RWPE2 (cell line): ENCODE results near the gene SELENOH.

Experiments used
- ATAC-seq: fragments of 200-7000 bp; cut with Tn5 transposase; 3 replicates; pipeline ENCODE4 v1.9.1; 2021; ENCODE audit warnings: low read depth
- DNase-seq: peaks from one replicate; pipeline ENCODE4 v3.0.0-alpha.2; 2020; ENCODE audit warnings: low spot score
- H3K27ac ChIP-seq: fragments of 450-650 bp; 2 replicates; pipeline ENCODE4 v1.5.1; 2017; ENCODE audit warnings: mild to moderate bottlenecking; ENCODE audit not compliant: poor library complexity, severe bottlenecking
- H3K27me3 ChIP-seq: fragments of 250-450 bp; sonication (Bioruptor Pico); 2 replicates; pipeline ENCODE4 v1.5.1; 2021; ENCODE audit warnings: mild to moderate bottlenecking, moderate library complexity; ENCODE audit not compliant: insufficient read depth, poor library complexity, severe bottlenecking
- H3K36me3 ChIP-seq: fragments of 250-450 bp; sonication (Bioruptor Pico); 2 replicates; pipeline ENCODE4 v1.5.1; 2020; ENCODE audit warnings: low read depth, mild to moderate bottlenecking, moderate library complexity
- H3K4me1 ChIP-seq: fragments of 250-450 bp; sonication (Bioruptor Pico); 2 replicates; pipeline ENCODE4 v1.5.1; 2021; ENCODE audit warnings: mild to moderate bottlenecking, moderate library complexity; ENCODE audit not compliant: insufficient read depth, poor library complexity, severe bottlenecking
- H3K4me3 ChIP-seq: fragments of 250-450 bp; sonication (Bioruptor Pico); 2 replicates; pipeline ENCODE4 v1.5.1; 2021; ENCODE audit warnings: mild to moderate bottlenecking, moderate library complexity; ENCODE audit not compliant: severe bottlenecking
- H3K9me3 ChIP-seq: fragments of 250-450 bp; sonication (Bioruptor Pico); 2 replicates; pipeline ENCODE4 v1.5.1; 2021; ENCODE audit warnings: mild to moderate bottlenecking, moderate library complexity; ENCODE audit not compliant: severe bottlenecking
- TF ChIP-seq, protein P1 (sequence below): fragments of 450-650 bp; IDR thresholded peaks from one replicate; pipeline ENCODE4 v1.5.1; 2017; ENCODE audit warnings: mild to moderate bottlenecking, moderate library complexity; ENCODE audit not compliant: poor library complexity, severe bottlenecking

The SELENOH gene, protein sequence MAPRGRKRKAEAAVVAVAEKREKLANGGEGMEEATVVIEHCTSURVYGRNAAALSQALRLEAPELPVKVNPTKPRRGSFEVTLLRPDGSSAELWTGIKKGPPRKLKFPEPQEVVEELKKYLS

DNA sequence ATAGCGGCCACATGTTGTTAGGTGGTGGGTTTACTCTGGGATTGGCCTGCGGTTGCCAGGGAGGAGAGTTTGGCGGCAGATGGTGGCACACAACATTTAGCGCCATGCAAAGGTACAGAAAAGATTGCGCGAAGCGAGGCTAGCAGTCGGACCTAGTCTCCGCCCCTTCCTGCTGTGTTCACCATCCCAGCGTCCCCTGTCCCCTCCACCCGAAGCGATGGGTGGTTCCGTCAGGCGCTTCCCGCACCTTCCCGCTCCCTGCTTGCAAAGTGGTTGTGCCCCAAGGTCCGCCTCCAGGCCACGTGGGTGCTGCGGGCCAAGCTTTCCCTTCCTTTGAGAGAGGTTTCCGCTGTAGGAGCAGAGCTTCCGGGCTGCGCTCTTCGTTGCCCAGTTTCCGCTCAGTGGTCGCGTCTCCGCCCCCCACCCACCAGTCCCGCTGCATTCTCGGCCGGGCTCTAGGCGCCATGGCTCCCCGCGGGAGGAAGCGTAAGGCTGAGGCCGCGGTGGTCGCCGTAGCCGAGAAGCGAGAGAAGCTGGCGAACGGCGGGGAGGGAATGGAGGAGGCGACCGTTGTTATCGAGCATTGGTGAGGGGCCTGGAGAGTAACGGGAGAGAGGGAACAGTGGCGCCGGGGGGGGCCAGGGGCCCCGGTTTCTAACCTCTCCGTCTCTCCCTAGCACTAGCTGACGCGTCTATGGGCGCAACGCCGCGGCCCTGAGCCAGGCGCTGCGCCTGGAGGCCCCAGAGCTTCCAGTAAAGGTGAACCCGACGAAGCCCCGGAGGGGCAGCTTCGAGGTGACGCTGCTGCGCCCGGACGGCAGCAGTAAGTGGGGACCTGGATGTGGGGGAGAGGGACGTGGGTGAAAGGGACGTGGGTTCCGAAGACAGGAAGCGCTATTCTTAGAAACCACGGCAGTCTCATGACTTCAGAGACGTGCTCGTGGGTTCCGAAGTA, at the start of gene SELENOH:
Gene SELENOH, plus strand, starts transcription at position 360 of the 955 bp plus-strand sequence. Its CDS starts 105 bp downstream, at position 465.
- TF ChIP-seq, protein P1, sequence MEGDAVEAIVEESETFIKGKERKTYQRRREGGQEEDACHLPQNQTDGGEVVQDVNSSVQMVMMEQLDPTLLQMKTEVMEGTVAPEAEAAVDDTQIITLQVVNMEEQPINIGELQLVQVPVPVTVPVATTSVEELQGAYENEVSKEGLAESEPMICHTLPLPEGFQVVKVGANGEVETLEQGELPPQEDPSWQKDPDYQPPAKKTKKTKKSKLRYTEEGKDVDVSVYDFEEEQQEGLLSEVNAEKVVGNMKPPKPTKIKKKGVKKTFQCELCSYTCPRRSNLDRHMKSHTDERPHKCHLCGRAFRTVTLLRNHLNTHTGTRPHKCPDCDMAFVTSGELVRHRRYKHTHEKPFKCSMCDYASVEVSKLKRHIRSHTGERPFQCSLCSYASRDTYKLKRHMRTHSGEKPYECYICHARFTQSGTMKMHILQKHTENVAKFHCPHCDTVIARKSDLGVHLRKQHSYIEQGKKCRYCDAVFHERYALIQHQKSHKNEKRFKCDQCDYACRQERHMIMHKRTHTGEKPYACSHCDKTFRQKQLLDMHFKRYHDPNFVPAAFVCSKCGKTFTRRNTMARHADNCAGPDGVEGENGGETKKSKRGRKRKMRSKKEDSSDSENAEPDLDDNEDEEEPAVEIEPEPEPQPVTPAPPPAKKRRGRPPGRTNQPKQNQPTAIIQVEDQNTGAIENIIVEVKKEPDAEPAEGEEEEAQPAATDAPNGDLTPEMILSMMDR, result no peak
- ATAC-seq, result peak; percentile 95

DNA sequence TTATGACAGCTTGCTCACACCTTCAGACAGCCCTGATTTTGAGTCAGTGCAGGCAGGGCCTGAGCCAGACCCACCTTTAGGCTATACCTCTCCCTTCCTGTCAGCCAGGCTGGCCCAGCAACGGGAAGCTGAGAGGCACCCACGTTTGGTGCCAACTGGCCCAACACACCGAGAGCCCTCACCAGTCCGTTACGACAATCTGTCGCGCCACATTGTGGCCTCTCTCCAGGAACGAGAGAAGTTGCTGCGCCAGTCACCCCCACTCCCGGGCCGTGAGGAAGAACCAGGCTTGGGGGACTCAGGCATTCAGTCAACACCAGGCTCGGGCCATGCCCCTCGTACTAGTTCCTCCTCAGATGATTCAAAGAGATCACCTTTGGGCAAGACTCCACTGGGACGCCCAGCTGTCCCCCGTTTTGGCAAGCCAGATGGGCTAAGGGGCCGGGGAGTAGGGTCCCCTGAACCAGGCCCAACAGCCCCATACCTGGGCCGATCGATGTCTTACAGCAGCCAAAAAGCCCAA, 42.4 kb upstream of the SELENOH start:
- H3K27me3 ChIP-seq, result no peaks in the 10 kb centered on the region
- TF ChIP-seq, protein P1, result no peak
- H3K36me3 ChIP-seq, result peaks cover 85% of the 10 kb centered on the region
- no peak overlapping the region for H3K4me3 ChIP-seq
- DNase-seq (no peak), ATAC-seq (peak; percentile 35; the same call in 2 of the 3 replicates)
- no peak overlapping the region for H3K27ac ChIP-seq
- H3K4me1 ChIP-seq, result no peaks in the 10 kb centered on the region
- H3K9me3 ChIP-seq, result no peaks in the 10 kb centered on the region

More for the DNA sequence above, at the start of gene SELENOH:
- Histone ChIP-seq H3K4me1 (peaks cover 5% of the 10 kb centered on the region), H3K36me3 (peaks cover 54% of the 10 kb centered on the region), H3K27ac (peak within 1 kb of the TSS; percentile 73), H3K27me3 (no peaks in the 10 kb centered on the region), H3K4me3 (peak within 1 kb of the TSS; percentile 79), H3K9me3 (no peaks in the 10 kb centered on the region)
- peak; percentile 96 for DNase-seq

DNA sequence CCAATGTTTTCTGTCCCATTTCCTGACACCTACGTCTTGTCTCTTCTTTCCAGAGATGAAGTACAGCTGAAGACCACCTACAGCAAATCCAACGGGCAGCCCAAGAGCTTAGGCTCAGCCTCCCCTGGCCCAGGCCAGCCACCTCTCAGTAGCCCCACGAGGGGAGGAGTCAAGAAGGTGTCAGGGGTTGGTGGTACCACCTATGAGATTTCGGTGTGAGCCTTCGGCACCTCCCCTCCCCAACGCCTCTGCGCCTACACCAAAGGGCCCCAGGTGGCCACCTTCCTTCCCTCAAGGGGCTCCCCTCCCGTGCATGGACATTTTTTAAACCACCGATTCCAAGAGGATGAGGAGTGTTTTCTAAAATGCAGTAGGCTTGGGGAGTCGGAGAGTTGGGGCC, 41.5 kb upstream of the SELENOH start:
- Histone ChIP-seq H3K4me1 (no peaks in the 10 kb centered on the region), H3K36me3 (peaks cover 84% of the 10 kb centered on the region), H3K27ac (no peak overlapping the region), H3K4me3 (no peak overlapping the region), H3K27me3 (no peaks in the 10 kb centered on the region), H3K9me3 (no peaks in the 10 kb centered on the region)
- DNase-seq (no peak), ATAC-seq (no peak)
- TF ChIP-seq, protein P1, result no peak

DNA sequence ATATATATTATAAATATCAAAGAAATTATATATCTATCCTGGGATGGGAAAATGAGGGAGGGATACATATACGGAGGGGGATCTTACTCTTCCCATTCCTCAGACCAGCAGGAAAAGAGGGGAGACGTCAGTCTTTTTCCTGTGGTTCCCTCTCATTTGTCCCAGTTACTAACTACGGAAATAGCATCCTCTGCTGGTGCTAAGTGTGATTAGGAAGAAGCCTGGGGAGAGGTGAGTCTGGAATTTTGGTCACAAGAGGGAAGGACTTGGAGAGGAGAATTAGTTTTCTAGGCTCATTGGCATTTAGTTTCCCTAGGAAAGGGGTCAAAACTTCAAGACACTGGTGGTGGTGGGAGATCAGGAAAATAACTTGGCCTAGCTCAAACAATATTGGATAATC, 40.9 kb upstream of the SELENOH start:
- Histone ChIP-seq H3K4me3 (no peak overlapping the region), H3K4me1 (no peaks in the 10 kb centered on the region), H3K9me3 (no peaks in the 10 kb centered on the region), H3K27me3 (no peaks in the 10 kb centered on the region), H3K27ac (no peak overlapping the region), H3K36me3 (peaks cover 82% of the 10 kb centered on the region)
- no peak for ATAC-seq
- TF ChIP-seq, protein P1, result no peak
- DNase-seq, result no peak
